Hepatocyte (in vitro differentiated cells): ENCODE data around the gene SDK1. TPM values are rescaled to one million over a fixed set of nuclear protein-coding genes. Genes with fewer than 3 reads are reported as not detected.

Experiments used
- DNase-seq: peaks from one replicate; pipeline ENCODE4 v3.0.0-alpha.2; 2016; ENCODE audit warnings: low spot score
- H2AFZ ChIP-seq: fragments of 200-600 bp; sonication (generic); 2 replicates; pipeline ENCODE4 v1.6.0; 2016; ENCODE audit warnings: antibody characterized with exemption, mild to moderate bottlenecking
- H3K27ac ChIP-seq: fragments of 200-600 bp; sonication (generic); 2 replicates; pipeline ENCODE4 v1.5.1; 2016; ENCODE audit warnings: mild to moderate bottlenecking
- H3K27me3 ChIP-seq: fragments of 200-600 bp; sonication (generic); 2 replicates; pipeline ENCODE4 v1.6.1; 2016
- H3K36me3 ChIP-seq: fragments of 200-600 bp; sonication (generic); replicated peaks from 2 replicates; pipeline ENCODE4 v1.5.1; 2016; ENCODE audit warnings: low read depth; ENCODE audit not compliant: insufficient read depth
- H3K4me1 ChIP-seq: fragments of 200-600 bp; sonication (generic); 2 replicates; pipeline ENCODE4 v1.5.1; 2016; ENCODE audit warnings: mild to moderate bottlenecking, moderate library complexity; ENCODE audit not compliant: insufficient read depth
- H3K4me2 ChIP-seq: fragments of 200-600 bp; sonication (generic); 2 replicates; pipeline ENCODE4 v1.6.0; 2016
- H3K4me3 ChIP-seq: fragments of 200-600 bp; sonication (generic); 2 replicates; pipeline ENCODE4 v1.5.1; 2016; ENCODE audit warnings: mild to moderate bottlenecking
- H3K79me2 ChIP-seq: fragments of 200-600 bp; sonication (generic); 2 replicates; pipeline ENCODE4 v1.6.0; 2017; ENCODE audit warnings: mild to moderate bottlenecking
- H3K9me2 ChIP-seq: fragments of 200-600 bp; sonication (generic); replicated peaks from 2 replicates; pipeline ENCODE4 v1.6.0; 2017; ENCODE audit warnings: mild to moderate bottlenecking; ENCODE audit not compliant: insufficient read depth
- H3K9me3 ChIP-seq: fragments of 200-600 bp; sonication (generic); 2 replicates; pipeline ENCODE4 v1.5.1; 2016; ENCODE audit warnings: low read depth, mild to moderate bottlenecking
- H4K20me1 ChIP-seq: fragments of 200-600 bp; sonication (generic); 2 replicates; pipeline ENCODE4 v1.6.0; 2016; ENCODE audit warnings: mild to moderate bottlenecking; ENCODE audit not compliant: insufficient read depth, poor library complexity, severe bottlenecking
- EZH2 ChIP-seq: fragments of 200-600 bp; sonication (generic); IDR thresholded peaks from 2 replicates; pipeline ENCODE4 v1.6.1; 2016; ENCODE audit warnings: antibody characterized with exemption, mild to moderate bottlenecking, borderline replicate concordance
- EZH2phosphoT487 ChIP-seq: fragments of 200-600 bp; sonication (generic); IDR thresholded peaks from one replicate; pipeline ENCODE4 v1.6.1; 2018; ENCODE audit warnings: antibody characterized with exemption, mild to moderate bottlenecking, low read depth, moderate library complexity; ENCODE audit not compliant: unreplicated experiment, severe bottlenecking
- WGBS: methylation state at CpG from one replicate; pipeline ENCODE4 v1.1.6; 2016; ENCODE audit warnings: low lambda C conversion rate; ENCODE audit errors: missing lambda C conversion rate; 5-methylcytosine and 5-hydroxymethylcytosine counted together
- polyA plus RNA-seq: library from polyadenylated mRNA; unstranded; fragments of >200 nt; fragmentation: Nextera tagmentation; extraction: Ambion mirVana; gene quantifications from 2 replicates; pipeline ENCODE4 v1.2.1, GENCODE V29; 2016
- total RNA-seq: library from RNA; depleted of rRNA; stranded (reverse); fragments of >200 nt; gene quantifications from 2 replicates; pipeline ENCODE4 v1.2.3, GENCODE V29; 2014
- TF ChIP-seq, protein P1 (sequence below): fragments of 200-600 bp; sonication (generic); IDR thresholded peaks from 2 replicates; pipeline ENCODE4 v1.5.1; 2016; ENCODE audit warnings: antibody characterized with exemption, mild to moderate bottlenecking; ENCODE audit not compliant: poor library complexity

Gene SDK1
- total and polyA plus RNA-seq, 2 experiments from 2014 or later, result 4.3 to 10.0 TPM

DNA sequence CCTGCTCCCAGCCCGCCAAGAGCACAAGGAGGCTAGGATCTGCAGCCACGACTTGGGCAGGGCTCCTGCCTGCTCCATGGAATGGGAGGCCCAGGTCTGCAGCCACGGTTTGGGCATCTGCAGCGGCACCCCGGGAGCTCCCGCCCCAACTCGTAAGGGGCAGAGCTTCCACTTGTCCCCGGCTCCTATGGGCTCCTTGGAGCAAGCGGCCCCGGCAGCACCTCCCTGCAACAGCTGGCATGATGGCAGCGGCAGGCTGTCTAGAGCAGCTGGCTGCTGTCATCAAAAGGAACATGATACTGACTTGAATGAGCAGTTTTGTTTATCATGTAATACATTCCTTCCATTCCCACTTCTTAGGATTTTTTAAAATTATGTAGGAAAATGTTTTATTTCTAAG lies 697.0 kb downstream of the SDK1 start:
- Histone ChIP-seq H3K27ac (no peak overlapping the region), H4K20me1 (no peaks in the 10 kb centered on the region)
- 90% methylated on average over 11 of the region's 11 CpGs for WGBS

DNA sequence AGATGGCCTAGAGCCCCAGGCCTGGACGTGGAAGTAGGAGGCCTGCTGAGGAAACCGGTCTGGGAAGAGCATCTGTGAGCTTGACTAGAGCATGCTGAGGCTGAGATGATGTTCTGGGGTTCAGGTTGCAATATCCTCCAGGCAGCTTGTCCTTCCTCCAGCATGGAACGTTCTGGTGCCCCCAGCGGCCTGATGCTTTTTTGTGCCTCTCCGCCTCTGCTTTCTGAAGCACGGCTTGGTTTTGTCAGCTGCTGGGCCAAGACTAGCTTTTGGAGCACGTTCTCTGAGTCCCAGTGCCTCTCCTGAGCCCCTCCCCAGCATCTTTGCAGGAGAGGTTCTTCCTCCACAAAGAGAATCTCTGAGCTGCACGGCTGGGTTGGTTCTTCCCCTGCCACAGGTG lies 699.1 kb downstream of the SDK1 start:
- no peaks in the 10 kb centered on the region for H4K20me1 ChIP-seq
- H3K9me2 ChIP-seq, result no peaks in the 10 kb centered on the region
- WGBS, result 86% methylated on average over 8 of the region's 8 CpGs
- TF ChIP-seq, protein P1, sequence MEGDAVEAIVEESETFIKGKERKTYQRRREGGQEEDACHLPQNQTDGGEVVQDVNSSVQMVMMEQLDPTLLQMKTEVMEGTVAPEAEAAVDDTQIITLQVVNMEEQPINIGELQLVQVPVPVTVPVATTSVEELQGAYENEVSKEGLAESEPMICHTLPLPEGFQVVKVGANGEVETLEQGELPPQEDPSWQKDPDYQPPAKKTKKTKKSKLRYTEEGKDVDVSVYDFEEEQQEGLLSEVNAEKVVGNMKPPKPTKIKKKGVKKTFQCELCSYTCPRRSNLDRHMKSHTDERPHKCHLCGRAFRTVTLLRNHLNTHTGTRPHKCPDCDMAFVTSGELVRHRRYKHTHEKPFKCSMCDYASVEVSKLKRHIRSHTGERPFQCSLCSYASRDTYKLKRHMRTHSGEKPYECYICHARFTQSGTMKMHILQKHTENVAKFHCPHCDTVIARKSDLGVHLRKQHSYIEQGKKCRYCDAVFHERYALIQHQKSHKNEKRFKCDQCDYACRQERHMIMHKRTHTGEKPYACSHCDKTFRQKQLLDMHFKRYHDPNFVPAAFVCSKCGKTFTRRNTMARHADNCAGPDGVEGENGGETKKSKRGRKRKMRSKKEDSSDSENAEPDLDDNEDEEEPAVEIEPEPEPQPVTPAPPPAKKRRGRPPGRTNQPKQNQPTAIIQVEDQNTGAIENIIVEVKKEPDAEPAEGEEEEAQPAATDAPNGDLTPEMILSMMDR, result no peak
- no peak for TF ChIP-seq EZH2phosphoT487
- TF ChIP-seq EZH2, result no peak
- no peak for DNase-seq
- H3K36me3 ChIP-seq, result no peaks in the 10 kb centered on the region
- H3K4me3 ChIP-seq, result no peak overlapping the region
- no peak overlapping the region for H3K4me2 ChIP-seq
- H2AFZ ChIP-seq, result no peak overlapping the region
- H3K9me3 ChIP-seq, result no peaks in the 10 kb centered on the region
- H3K27me3 ChIP-seq, result no peaks in the 10 kb centered on the region
- no peaks in the 10 kb centered on the region for H3K4me1 ChIP-seq
- H3K27ac ChIP-seq, result no peak overlapping the region
- H3K79me2 ChIP-seq, result no peaks in the 10 kb centered on the region

More for the DNA sequence above, 697.0 kb downstream of the SDK1 start:
- Histone ChIP-seq H3K4me1 (no peaks in the 10 kb centered on the region), H3K4me2 (no peak overlapping the region), H3K27me3 (no peaks in the 10 kb centered on the region), H3K36me3 (no peaks in the 10 kb centered on the region), H2AFZ (no peak overlapping the region), H3K9me3 (no peaks in the 10 kb centered on the region), H3K79me2 (no peaks in the 10 kb centered on the region), H3K9me2 (no peaks in the 10 kb centered on the region), H3K4me3 (no peak overlapping the region)
- no peak for DNase-seq
- TF ChIP-seq EZH2phosphoT487 (no peak), EZH2 (no peak)
- TF ChIP-seq, protein P1, result no peak

DNA sequence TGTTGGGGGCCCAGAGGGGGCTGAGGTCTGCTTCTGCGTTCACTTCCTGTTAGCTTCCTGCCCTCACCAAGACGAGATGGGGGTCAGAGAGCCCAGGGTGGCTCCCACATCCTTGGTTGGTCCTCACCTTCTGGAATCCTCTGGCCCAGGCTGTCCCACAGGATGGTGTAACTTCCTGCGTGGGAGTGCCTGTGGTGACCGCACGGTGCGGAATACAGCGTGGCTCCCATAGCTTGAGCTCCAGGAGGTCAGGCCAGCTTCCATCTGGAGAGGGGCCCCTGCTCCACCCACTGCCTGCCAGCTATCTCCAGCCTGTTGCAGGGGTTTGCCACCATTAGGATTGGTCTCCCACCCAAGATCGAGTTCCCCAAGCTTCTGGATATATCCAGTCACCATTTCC lies 699.9 kb downstream of the SDK1 start:
- Histone ChIP-seq H3K27me3 (no peaks in the 10 kb centered on the region), H3K4me3 (no peak overlapping the region), H3K27ac (no peak overlapping the region), H3K9me3 (no peaks in the 10 kb centered on the region), H3K79me2 (no peaks in the 10 kb centered on the region), H4K20me1 (no peaks in the 10 kb centered on the region), H3K9me2 (no peaks in the 10 kb centered on the region), H3K4me1 (no peaks in the 10 kb centered on the region), H3K4me2 (no peak overlapping the region), H2AFZ (no peak overlapping the region), H3K36me3 (no peaks in the 10 kb centered on the region)
- DNase-seq, result no peak
- TF ChIP-seq, protein P1, result no peak
- TF ChIP-seq EZH2 (no peak), EZH2phosphoT487 (no peak)
- 97% methylated on average over 7 of the region's 8 CpGs for WGBS

DNA sequence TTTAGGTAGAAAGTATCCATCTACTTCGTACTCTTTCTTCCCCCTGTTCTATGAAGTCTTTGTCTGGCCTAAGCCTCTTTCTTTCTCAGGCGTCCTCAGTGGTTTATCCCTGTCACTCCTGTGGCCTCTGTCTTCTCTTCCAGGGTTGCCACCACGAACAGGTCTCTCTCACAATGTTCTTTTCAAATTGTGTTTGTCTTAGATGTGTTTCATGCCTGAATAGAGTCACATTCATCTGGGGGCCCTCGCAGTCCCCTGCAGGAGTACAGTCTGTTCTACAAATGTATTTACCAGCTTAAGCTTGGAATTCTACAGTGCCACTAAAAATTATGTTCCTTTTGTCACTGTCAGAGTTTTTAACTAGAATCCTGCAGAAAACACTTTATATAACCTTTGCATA lies 700.7 kb downstream of the SDK1 start:
- no peak overlapping the region for H3K27ac ChIP-seq
- H2AFZ ChIP-seq, result no peak overlapping the region
- no peaks in the 10 kb centered on the region for H3K9me3 ChIP-seq
- no peak for TF ChIP-seq EZH2phosphoT487
- TF ChIP-seq EZH2, result no peak
- TF ChIP-seq, protein P1, result no peak
- no peaks in the 10 kb centered on the region for H3K36me3 ChIP-seq
- H4K20me1 ChIP-seq, result no peaks in the 10 kb centered on the region
- H3K4me3 ChIP-seq, result no peak overlapping the region
- no peaks in the 10 kb centered on the region for H3K9me2 ChIP-seq
- no peak for DNase-seq
- no peak overlapping the region for H3K4me2 ChIP-seq
- peaks cover 6% of the 10 kb centered on the region for H3K4me1 ChIP-seq
- no peaks in the 10 kb centered on the region for H3K79me2 ChIP-seq
- H3K27me3 ChIP-seq, result no peaks in the 10 kb centered on the region
- 88% methylated on average over 4 of the region's 4 CpGs for WGBS
